Tibial nerve (tissue), 4 donors: ENCODE data around the gene TTC23. TPM values are rescaled to one million over a fixed set of nuclear protein-coding genes. Genes with fewer than 3 reads are reported as not detected.

Experiments
- DNase-seq, 2 donors: peaks; one replicate each; pipeline ENCODE4 v3.0.0-alpha.2; 2019; ENCODE audit warnings: low spot score in 2 of 2
- H3K27ac ChIP-seq, 4 donors: fragments of 200-600 bp; sonication (generic) in 3 of 4; one replicate each; pipeline ENCODE4 v1.5.1; 2017 to 2019; ENCODE audit warnings: mild to moderate bottlenecking in 1 of 4
- H3K27me3 ChIP-seq, 2 donors: fragments of 200-600 bp; sonication (generic) in 1 of 2; one replicate each; pipeline versions ENCODE4 v1.5.1 to v1.6.0; 2017 to 2019
- H3K36me3 ChIP-seq, 3 donors: fragments of 200-600 bp; sonication (generic); one replicate each; pipeline ENCODE4 v1.5.1; 2018 to 2019
- H3K4me1 ChIP-seq, 4 donors: fragments of 200-600 bp; sonication (generic) in 3 of 4; one replicate each; pipeline ENCODE4 v1.5.1; 2017 to 2019
- H3K4me3 ChIP-seq, 4 donors: fragments of 200-600 bp; sonication (generic) in 3 of 4; one replicate each; pipeline ENCODE4 v1.5.1; 2017 to 2019; ENCODE audit warnings: mild to moderate bottlenecking in 1 of 4, moderate library complexity in 1 of 4
- H3K9me3 ChIP-seq, 4 donors: fragments of 200-600 bp; sonication (generic) in 3 of 4; one replicate each; pipeline ENCODE4 v1.5.1; 2017 to 2019
- CTCF ChIP-seq, 5 experiments: fragments of 200-600 bp in 3 of 5; fragments of 450-650 bp in 2 of 5; sonication (generic) in 3 of 5; IDR thresholded peaks; one replicate each; pipeline ENCODE4 v1.5.1; 2016 to 2019; ENCODE audit warnings: antibody characterized with exemption in 5 of 5, mild to moderate bottlenecking in 3 of 5, moderate library complexity in 2 of 5
- EP300 ChIP-seq, 2 donors: sonication (generic); formaldehyde crosslinking; IDR thresholded peaks; one replicate each; pipeline ENCODE4 v1.6.1; 2017; ENCODE audit warnings: antibody characterized with exemption in 2 of 2, mild to moderate bottlenecking in 1 of 2
- POLR2A ChIP-seq, 2 donors: fragments of 450-650 bp; IDR thresholded peaks; one replicate each; pipeline ENCODE4 v1.6.1; 2017; ENCODE audit warnings: antibody characterized with exemption in 2 of 2, mild to moderate bottlenecking in 2 of 2, moderate library complexity in 2 of 2
- WGBS, 2 donors: methylation state at CpG; one replicate each; pipeline ENCODE4 v1.1.5; 2018; 5-methylcytosine and 5-hydroxymethylcytosine counted together
- total RNA-seq, 4 donors: library from RNA; depleted of rRNA; stranded (reverse); fragments of >200 nt; gene quantifications; one replicate each; pipeline ENCODE4 v1.1.0, GENCODE V29; 2016

The TTC23 gene
- total RNA-seq, 4 donors from 2014 or later, result 19.3 to 59.2 (median 25.7) TPM

- no peaks in the 10 kb centered on the region for H3K27me3 ChIP-seq
- H3K27ac ChIP-seq, result peak overlapping the region in 1 of 4 donors; percentile 20
- peaks cover 0 to 55% (median 3%) of the 10 kb centered on the region in 4 donors for H3K4me1 ChIP-seq
- 91 to 96% methylated on average over 5 of the region's 5 CpGs for WGBS, 2 donors
- DNase-seq, result no peak
- TF ChIP-seq EP300 (IDR thresholded peaks at IDR 0.05), result no peak
- TF ChIP-seq CTCF (IDR thresholded peaks at IDR 0.05), result no peak
- TF ChIP-seq POLR2A (IDR thresholded peaks at IDR 0.05), result no peak
- no peak overlapping the region for H3K4me3 ChIP-seq
- peaks cover 0 to 6% (median 0%) of the 10 kb centered on the region in 3 donors for H3K36me3 ChIP-seq
- no peaks in the 10 kb centered on the region for H3K9me3 ChIP-seq
Observed at GRCh38 chr15:99108993-99109392, 140.4 kb downstream of the TTC23 start.

- Histone ChIP-seq H3K36me3 (no peaks in the 10 kb centered on the region), H3K27ac (peak overlapping the region; percentile 24 to 86 (median 40)), H3K27me3 (no peaks in the 10 kb centered on the region), H3K4me3 (peak overlapping the region; percentile 47 to 74 (median 54)), H3K9me3 (no peaks in the 10 kb centered on the region), H3K4me1 (peaks cover 0 to 55% (median 3%) of the 10 kb centered on the region in 4 donors)
- TF ChIP-seq POLR2A (IDR thresholded peaks at IDR 0.05), result no peak
- TF ChIP-seq CTCF (IDR thresholded peaks at IDR 0.05), result no peak
- peak in 1 of 2 donors; percentile 21 for TF ChIP-seq EP300 (IDR thresholded peaks at IDR 0.05)
- WGBS, 2 donors, result 54 to 71% methylated on average over 15 of the region's 15 CpGs
- no peak for DNase-seq
Observed at GRCh38 chr15:99106417-99107220, 142.8 kb downstream of the TTC23 start.

- no peak for TF ChIP-seq POLR2A (IDR thresholded peaks at IDR 0.05)
- no peak for TF ChIP-seq EP300 (IDR thresholded peaks at IDR 0.05)
- TF ChIP-seq CTCF (IDR thresholded peaks at IDR 0.05), result no peak
- Histone ChIP-seq H3K27ac (peak overlapping the region; percentile 24 to 86 (median 45)), H3K4me3 (peak overlapping the region; percentile 47 to 74 (median 54)), H3K36me3 (no peaks in the 10 kb centered on the region), H3K9me3 (no peaks in the 10 kb centered on the region), H3K4me1 (peaks cover 0 to 53% (median 3%) of the 10 kb centered on the region in 4 donors), H3K27me3 (peaks cover 0 to 4% of the 10 kb centered on the region in 2 donors)
- DNase-seq, result no peak
- WGBS, 2 donors, result 2% methylated on average over 15 to 80 of the region's 116 CpGs
Observed at GRCh38 chr15:99105514-99106341, 143.7 kb downstream of the TTC23 start.

- peak; percentile 50 to 58 for DNase-seq
- peak within 1 kb of the TSS; percentile 47 to 74 (median 54) for H3K4me3 ChIP-seq
- peaks cover 0 to 56% (median 3%) of the 10 kb centered on the region in 4 donors for H3K4me1 ChIP-seq
- H3K9me3 ChIP-seq, result no peaks in the 10 kb centered on the region
- no peaks in the 10 kb centered on the region for H3K36me3 ChIP-seq
- H3K27ac ChIP-seq, result peak within 1 kb of the TSS; percentile 43 to 86 (median 54)
- H3K27me3 ChIP-seq, result peaks cover 0 to 7% of the 10 kb centered on the region in 2 donors
- WGBS, 2 donors, result 0 to 1% methylated on average over 20 to 33 of the region's 91 CpGs
- TF ChIP-seq EP300 (IDR thresholded peaks at IDR 0.05) (peak in 1 of 2 donors; percentile 86), CTCF (IDR thresholded peaks at IDR 0.05) (peak; percentile 80 to 97 (median 93)), POLR2A (IDR thresholded peaks at IDR 0.05) (peak in 1 of 2 donors; percentile 77)
Observed at GRCh38 chr15:99104788-99105513, 144.4 kb downstream of the TTC23 start, which contains the start of gene SYNM. Gene SYNM (plus strand): TSS chr15:99105080. CDS start chr15:99105200, 120 bp downstream.
